Activated T-cell treated with anti-CD3 and anti-CD28 coated beads for 1 hour (primary cell): ENCODE data around the gene GGCX.

Source experiments
- DNase-seq: peaks from one replicate; pipeline ENCODE4 v3.0.0-alpha.2; 2020; ENCODE audit warnings: low read depth

Gene GGCX

DNA sequence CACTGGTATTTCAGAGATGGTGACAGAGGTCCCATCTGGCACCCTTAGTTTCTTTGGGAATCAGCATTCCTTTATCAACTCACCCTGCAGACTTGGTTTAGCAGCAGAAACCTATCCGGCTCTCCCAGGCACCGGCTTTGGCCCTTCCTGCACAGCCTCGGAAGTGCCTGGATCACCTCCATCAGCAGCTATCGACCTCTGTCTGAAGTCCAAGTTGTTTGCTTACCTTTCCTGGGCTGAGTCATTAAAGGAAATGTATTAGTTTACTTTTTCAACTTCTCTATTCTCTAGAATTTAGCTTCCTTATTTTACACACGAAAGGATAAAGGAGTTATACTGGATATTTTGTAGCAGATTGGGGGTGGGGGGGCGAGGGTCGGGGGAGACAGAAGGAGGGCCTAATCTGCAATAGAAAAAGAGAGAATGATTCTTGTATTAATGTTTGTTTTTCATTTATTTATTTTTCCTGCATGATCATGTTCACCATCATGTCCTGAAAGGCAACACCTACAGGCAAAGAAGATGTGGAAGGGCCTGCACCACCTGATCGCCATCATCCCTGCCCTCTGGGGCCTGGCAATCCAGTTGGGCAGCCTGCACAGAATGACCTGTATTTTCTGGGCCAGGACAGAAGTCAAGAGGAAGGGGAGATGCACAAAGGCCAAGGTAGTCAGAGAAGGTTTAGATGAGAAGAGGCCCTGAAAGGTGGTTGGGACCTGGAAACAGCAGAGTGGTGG is 44.5 kb downstream of the GGCX start:
- no peak for DNase-seq

- no peak for DNase-seq
Observed at GRCh38 chr2:85514323-85514722, 47.0 kb downstream of the GGCX start.

GRCh38 chr2:85511008-85511811 is 50.1 kb downstream of the GGCX start:
- DNase-seq = no peak

GRCh38 chr2:85506768-85507181 is 54.5 kb downstream of the GGCX start:
- no peak for DNase-seq

- no peak for DNase-seq
Observed at GRCh38 chr2:85505551-85506238, 55.6 kb downstream of the GGCX start.

DNA sequence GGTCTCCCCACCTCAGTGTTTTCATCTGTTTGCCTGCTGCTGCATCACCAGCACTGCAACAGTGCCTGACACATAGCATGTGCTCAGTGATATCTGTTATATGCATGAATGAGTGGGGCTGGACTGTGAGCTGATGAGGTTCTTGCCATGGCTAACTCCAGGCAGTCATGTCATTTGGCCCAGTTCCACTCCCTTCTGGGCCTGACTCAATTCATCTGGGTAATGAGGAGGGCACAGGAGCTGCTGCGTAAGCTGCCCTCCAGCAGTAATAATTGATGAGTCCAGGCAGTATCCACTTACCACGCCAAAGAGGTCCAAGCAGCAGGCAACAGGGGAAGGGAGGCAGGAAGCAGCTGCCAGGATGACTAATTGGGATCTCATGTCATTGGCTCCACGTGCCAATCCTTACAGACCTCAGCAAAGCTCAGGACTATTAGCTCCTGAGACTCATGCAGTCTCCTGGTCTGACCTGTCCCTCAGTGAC is 56.5 kb downstream of the GGCX start:
- DNase-seq = no peak

GRCh38 chr2:85503851-85504777 is 57.2 kb downstream of the GGCX start:
- DNase-seq = no peak

- no peak for DNase-seq
Observed at GRCh38 chr2:85503168-85503850, 58.0 kb downstream of the GGCX start.

GRCh38 chr2:85502720-85503119 is 58.6 kb downstream of the GGCX start:
- no peak for DNase-seq

- no peak for DNase-seq
Observed at GRCh38 chr2:85501248-85501647, 60.0 kb downstream of the GGCX start.

GRCh38 chr2:85497944-85498630 is 63.2 kb downstream of the GGCX start:
- DNase-seq = no peak

- DNase-seq = no peak
Observed at GRCh38 chr2:85496436-85496835, 64.9 kb downstream of the GGCX start.
